ENCODE measurements around the gene SLC66A3.
A peak's percentile ranks its signal among the peaks of the same experiment; 100 is the strongest.

SLC66A3 gene

DNA sequence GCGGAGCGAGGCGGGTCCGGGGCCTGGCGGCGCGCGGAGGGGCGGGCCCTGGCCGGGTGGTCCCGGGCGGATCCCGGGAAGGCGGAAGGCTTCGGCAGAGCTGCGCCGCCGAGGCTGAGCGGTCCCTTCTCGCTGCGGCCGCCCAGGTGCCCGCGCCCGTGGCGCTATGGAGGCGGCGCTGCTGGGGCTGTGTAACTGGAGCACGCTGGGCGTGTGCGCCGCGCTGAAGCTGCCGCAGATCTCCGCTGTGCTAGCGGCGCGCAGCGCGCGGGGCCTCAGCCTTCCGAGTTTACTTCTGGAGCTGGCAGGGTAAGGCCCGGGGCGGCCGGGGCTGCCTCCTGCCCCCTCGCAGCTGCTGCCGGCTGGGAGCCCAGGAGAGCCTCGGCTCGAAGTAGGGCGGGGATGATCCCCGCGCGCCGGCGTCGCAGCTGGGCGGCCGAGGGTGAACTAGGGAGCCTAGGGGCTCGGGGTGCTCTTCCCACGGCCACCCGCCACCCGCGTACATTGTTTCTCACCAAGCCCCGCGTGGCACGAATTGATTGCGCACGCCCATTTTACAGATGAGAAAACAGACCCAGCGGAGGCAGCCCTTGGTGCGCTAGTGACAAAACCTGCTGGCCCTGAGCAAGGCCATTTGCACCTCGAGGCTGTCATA, at the start of gene SLC66A3:
SLC66A3 (plus strand) TSS at position 87 of the 655 bp plus-strand sequence; CDS start at position 167, 80 bp downstream.
- DNase-seq (ENCODE audit: low read depth) = no peak

DNA sequence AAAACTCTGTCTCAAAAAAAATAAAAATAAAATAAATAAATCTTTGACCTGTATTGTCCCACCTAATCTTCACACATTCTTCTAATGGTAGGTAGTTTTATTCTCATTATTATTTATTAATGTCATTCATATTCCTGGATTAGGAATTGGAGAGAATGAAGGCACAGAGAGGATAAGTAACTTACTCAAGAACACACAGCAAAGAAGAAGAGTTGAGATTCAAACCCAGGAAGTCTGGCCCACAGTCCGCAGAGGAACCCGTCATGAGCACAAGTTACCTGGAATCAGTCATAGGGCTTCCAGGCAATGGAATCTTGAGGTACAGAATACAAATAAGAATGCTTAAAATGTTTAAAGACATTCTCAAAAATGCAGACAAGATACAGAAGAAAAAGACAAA, 46.3 kb upstream of the SLC66A3 start:
- no peak for DNase-seq (ENCODE audit: low read depth)

DNA sequence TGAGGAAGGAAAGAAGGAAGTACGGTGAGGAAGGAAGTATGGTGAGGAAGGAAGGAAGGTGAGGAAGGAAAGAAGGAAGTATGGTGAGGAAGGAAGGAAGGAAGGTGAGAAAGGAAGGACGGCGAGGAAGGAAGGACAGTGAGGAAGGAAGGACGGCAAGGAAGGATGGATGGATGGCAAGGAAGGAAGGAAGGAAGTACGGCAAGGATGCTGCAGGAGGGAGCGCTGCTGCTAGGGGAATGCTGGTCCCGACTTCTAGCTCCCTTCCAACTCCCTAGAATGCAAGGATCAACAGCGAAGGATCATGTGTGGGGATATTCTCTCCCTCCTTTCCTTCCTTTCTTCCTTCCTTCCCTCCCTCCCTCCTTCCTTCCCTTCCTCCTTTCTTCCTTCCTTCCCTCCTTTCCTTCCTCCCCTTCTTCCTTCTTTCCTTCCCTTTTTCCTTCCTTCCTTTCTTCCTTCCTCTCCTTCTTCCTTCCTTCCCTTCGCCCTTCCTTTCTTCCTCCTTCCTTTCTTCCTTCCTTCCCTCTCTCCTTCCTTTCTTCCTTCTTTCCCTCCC, 42.3 kb upstream of the SLC66A3 start:
- DNase-seq (ENCODE audit: low read depth) = no peak

DNA sequence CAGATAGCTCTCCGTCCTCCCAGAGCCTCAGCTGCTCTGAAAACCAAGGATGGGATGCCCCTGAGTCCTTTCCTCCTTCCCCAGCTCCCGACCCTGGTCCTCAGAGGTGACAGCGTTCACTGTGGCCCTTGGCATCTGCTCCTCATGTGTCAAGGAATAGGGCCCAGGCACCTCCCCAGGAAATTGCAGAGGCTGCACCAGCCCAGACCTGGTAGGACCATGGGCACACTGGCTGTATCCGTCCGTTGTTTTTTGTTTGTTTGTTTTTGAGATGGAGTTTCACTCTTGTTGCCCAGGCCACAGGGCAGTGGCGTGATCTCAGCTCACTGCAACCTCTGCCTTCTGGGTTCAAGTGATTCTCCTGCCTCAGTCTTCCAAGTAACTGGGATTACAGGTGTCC, 37.5 kb upstream of the SLC66A3 start:
- no peak for DNase-seq (ENCODE audit: low read depth)

DNA sequence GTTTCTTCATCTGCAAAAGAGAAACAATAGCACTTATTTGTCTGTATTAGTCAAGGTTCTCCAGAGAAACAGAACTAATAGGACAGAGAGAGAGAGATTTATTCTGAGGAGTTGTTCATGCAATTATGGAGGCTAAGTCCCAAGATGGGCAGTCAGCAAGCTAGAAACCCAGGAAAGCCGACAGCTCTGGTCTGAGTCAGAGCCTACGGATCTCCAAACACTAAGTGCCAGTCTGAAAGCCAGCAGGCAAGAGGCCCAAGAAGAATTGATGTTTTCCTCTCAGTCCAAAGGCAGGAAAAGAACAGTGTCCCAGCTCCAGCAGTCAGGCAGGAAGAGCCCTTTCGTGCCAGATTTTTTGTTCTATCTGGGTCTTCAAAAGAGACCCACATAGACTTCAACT, 36.5 kb upstream of the SLC66A3 start:
- no peak for DNase-seq (ENCODE audit: low read depth)

DNA sequence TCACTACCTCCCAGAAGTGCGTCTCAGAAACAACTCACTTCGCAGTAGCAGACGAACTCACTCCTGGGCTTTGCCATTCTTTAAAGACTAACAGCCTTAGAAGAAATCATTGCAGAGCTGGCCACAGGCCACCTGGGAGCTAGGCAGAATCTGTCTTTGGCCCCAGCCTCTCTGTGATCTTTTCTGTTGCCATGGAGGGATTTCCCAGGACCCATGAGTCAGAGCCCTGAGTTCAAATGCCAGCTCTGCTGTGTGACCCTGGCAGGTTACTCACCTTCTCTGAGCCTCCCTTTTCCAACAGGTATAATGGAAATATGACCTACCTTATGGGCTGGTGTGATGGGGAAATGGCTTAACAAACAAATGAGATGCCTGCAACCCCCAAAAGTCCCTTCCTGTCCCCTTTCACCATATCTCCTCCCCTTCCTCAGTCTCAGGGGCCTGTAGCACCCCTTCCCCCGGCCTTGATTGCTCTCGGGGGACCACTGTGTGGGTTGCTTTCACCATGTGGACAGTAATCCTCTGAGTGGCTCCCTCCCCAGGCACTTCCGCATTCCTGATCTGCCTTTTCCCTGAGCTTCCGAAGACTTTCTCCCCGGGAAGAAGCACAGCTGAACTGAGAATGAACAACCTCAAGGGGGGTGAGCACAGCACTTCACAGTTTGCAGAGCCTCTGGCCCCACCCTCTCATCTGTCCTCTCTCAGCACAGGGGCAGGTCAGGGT, 34.0 kb upstream of the SLC66A3 start:
- DNase-seq (ENCODE audit: low read depth) = no peak

DNA sequence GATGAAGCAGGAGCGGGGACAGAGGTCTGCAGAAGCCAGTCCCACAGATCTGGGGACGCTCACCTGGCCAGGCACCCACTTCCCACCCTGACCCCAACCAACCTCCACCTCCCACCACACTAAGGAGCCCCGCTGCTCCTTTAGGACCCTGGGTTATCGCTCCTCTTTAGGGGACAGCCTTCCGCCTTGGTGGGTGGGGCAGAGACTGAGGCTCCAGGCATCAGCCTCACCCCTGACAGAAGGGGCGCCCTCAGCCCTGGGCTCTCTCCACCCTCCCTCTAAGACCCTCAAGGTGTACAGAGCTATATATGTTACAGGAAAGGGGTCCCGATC, 33.5 kb upstream of the SLC66A3 start:
- DNase-seq (ENCODE audit: low read depth) = no peak

DNA sequence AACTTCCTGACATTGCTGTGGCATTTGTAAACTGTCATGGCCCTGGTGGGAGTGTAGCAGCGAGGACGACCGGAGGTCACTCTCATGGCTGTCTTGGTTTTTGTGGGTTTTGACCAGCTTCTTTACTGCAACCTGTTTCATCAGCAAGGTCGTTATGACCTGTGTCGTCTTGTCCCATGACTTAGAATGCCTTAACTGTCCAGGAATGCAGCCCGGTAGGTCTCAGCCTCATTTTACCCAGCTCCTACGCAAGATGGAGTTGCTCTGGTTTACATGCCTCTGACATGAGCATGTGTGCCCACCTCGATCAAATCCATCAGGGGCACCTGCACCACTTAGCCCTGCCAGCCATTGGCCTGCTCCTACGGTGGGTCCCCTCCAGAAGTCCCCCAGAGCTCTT, 32.9 kb upstream of the SLC66A3 start:
- no peak for DNase-seq (ENCODE audit: low read depth)

DNA sequence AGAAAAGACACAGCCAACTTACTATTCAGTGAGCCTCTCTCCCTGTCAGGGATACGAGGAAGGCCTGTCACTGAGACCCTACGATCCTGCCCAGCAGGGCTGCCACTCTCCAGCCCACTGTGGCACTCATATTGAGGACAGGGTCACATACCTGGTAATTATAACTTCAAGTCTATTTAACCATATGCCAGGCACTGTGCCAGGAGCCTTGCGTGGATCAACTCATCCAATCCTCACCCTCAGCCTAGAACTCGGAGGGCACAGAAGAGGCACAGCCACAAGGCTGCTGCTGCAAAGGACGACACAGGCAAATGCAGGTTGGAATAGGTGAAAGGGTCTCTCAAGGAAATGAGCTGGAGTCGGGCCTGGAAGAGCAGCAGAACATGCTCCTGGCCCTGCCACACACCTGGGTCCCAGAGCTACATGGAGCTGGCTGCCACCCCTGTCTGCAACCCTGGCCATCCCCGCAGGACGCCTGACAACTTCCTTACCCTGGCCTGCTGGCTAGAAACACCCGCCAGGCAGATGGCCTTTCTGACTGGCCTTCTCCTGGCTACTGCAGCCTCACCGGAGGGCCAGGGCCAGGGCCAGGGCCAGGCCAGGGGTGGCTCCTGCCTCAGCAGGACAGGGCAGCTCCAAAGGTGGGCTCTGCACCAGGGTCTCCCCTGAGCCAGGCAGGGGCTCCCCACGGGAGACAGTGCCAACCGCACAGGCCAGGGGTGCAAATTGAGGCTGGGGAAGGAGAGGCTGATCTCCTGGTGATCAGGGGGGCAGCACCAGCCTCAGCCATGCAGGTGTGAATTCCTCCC, 32.1 kb upstream of the SLC66A3 start:
- no peak for DNase-seq (ENCODE audit: low read depth)

DNA sequence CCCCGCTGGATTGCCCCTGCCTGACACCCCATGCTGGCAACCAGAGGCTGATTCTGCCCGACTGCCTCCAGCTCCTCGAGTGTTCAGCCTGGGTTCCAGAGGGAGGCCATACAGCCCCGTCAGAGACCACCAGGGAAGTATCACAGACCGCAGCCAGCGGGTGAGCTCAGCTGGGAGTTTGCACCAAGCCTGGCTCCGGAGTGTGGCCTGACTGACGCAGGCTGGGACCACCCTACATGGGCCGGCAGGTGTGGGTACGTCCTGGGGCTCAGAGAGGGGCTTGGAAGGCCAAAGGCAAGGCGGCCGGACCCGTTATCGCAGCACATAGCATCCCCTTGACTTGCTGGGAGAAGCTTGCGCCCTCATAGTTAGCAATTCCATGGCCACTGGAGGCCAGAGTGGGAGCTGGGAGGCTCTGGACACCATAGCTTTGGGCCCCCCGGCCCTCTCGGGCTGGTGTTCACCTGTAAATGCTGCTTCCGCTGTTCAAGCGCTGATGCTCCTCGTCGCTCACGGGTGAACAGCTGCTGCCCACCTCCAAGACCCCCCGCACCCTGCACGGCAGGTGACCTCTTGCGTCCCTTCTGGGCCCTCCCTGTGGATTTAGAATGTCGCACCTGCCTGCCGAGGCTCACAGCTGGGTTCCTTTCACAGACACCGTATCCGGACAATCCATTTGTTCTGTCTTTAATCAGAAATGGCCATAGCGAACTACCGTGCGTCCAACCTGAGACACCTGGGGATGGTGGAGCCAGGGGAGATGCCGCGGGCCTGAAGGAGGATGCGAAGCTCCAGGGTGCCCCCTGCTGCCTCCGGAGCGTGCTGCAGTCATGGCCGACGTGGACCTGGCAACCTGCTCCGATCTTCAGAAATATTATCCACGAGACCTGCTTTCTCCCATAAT, 31.2 kb upstream of the SLC66A3 start:
- DNase-seq (ENCODE audit: low read depth) = peak; percentile 27

DNA sequence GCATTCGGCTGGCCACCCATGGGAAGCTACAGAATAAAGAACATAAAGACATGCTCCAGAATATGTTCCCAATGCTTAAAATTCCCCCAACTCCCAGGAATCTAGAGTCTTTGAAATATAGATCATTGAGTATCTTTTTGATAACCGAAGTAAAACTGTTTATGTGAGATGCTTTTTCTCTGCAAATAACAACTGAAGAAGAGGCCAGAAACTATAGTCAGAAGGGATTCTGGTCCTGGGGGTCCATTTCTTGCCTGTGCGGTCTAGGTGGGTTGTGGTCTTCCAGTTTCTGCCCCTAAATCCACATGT, 30.6 kb upstream of the SLC66A3 start:
- DNase-seq (ENCODE audit: low read depth) = no peak

DNA sequence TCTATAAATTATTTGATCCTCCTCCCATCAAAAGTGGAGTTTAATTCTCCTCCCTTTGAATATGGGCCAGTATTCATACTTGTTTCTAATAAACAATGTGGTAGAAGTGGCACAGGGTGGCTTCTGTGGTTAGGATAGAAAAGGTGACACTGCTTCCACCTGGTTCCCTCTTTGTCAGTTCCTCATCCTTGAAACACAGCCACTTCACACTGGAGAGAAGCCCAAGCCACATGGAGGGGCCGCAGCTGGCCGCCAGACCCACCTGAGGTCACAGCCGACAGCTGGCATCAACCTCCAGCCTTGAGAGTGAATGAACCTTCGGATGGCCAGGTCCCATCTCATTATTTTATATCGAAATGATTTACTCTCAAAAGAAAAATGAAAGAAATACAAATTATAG, 27.5 kb upstream of the SLC66A3 start:
- no peak for DNase-seq (ENCODE audit: low read depth)

DNA sequence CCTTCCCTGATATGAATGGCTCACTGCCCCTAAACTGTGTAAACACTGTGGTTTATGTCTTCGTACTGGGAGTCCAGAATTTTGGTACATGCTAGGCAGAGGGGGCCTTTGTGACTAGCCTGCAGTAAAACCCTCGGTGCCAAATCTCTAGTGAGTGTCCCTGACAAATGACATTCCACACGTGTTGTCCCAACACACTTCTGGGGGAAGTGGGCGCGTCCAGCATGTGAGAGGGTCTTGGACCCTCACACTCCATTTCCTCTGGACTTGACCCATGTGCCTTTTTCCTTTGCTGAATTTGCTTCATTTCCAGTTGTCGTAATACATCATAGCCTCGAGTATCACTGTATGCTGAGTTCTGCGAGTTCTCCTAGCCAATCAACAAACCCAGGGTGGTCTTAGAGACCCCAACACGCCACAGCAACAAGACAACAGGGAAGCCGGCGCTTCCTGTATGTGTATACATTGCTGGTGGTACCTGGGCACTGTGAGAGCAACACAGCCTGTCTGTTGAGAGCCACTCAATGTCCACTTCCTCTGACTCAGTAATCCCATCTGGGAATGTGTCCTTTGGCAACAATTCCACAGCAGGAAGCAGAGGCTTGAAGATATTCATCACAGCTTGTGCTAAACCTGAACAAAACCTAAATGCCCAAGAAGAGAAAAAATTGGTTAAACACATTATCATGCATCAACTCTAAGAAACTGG, 26.9 kb upstream of the SLC66A3 start:
- no peak for DNase-seq (ENCODE audit: low read depth)

DNA sequence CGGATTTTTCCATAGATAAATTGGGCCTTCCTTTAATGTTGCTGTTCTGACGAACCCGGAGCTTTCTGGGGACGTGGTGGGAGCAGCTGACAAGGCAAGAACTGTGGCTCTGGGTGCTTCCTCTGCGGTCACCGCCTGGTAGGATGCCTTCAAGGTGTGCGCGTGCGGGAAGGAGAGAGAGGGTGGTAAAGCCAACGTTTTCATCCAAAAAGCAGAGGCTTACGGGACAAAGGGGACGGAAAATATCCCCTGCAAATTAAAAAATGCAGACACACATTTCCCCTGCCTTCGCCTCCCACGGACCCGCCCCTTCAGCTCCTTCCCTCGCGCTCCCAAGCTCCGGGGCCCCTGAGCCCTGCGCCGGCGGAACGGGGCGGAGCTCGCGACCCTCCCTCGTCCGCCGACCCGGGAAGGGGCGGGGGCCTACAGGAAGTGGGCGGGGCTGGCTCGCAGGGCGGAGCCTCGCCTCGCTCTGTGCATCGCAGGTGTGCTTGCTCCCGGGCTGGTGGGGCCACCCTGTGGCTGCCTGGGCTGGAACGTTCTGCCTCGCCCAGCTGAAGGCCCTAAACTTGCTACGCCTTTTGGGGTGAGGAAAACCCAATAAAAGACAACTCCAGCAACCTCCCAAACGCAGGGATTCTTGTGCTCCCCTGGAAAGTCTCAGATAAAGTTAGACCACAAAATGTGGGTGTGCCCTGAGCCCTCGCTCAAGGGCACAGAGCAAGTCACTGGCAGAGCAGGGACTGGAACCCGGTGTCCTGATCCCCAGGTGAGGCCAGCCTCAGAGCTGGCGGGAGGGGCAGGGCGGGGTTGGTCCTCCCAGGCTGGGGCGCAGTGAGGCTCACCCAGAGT, 25.4 kb upstream of the SLC66A3 start:
- peak; percentile 67 for DNase-seq (ENCODE audit: low read depth)

DNA sequence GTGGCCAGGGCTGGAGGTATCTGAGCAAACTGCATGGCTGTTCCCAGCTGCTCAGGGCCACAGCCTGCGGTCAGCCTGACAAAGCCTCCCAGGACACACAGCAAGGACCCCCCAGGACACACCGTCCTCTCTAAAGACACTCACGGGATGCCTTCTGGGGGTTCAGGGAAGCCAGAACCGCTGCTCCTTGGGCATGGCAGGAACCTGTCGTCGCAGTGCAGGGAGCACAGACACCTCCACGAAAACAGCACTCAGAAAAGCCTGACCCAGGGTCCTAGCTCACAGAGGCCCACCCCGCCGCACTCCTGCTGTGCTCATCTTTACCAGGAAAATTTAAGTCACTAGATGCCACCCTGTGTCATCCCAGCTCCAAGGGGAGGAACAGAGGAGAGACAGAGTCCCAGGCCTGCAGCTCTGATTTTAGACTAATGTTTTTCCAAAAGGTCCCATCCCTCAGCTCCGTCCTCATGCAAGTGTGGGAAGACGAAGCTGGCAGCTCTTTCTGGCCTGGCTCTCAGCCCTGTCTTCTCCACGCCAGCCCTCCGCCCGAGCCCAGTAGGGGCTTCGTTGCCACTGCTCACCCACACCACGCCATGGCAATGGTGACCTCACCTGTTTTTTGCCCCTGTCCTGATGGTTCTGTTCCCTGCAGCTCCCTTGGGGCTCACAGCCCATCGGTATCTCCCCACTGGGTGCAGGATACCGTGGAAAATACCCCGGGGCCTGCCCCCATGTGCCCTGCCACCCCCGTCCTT, 23.9 kb upstream of the SLC66A3 start:
- no peak for DNase-seq (ENCODE audit: low read depth)

DNA sequence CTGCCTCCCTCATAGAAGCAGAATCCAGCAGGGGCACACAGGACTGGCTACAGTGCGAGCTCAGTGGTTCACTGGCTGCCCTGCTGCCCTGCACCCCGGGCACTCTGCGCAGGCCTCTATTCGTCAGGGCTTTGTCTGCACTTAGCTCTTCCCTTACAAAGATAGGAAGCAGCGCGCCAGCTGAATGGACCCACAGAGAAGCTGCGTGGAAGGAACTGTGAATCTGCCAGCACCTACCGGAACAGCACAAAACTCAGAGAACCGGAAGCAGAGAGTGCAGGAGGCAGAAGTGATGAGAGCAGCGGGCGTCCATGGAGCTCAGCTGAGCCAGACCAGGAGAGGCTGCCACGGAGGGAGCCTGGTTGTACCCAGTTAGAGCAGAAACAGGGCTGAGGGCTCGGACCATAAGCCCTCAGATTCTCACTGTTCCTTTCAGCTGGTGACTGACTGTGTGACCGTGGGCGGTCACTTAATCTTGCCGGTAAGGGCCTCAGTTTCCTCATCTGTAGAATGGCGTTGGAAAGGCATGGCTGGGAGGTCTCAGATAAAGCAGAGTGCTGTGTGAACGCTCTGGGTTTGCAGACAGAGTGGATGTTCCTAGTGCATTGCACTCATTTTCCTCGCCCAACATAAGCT, 23.1 kb upstream of the SLC66A3 start:
- DNase-seq (ENCODE audit: low read depth) = no peak

DNA sequence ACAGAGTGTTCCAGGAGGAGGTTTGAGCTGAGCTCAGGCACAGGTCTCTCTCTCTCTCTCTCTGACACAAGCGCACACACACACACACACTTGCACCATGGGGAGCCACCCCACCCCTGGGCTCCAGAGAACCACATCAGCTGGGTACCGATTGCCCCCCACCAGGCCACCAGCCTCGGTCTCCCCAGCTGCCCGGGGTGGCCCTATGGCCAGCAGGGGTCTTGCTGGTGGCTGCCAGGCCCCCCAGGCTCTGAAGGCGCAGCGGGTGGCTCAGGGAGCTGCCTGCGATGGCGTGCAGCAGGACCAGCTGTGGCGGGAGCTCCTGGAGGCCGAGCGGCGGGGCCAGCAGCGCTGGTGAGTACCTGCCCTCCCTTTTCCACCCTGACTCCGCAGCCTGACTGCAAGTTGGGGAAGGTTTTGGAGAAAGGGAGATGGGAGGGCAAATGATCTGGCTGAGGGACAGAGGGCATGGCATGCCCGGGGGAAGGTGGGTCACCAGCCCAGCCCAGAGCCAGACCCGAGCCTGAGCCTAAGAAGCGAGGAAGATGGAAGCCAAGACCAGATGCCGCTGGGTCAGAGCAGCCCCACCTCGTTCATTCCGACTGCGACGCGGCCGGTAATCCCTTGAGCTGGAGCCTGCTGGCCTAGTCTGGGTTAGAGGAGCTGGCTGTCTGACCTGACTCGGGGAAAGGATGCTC, 21.9 kb upstream of the SLC66A3 start:
- no peak for DNase-seq (ENCODE audit: low read depth)

DNA sequence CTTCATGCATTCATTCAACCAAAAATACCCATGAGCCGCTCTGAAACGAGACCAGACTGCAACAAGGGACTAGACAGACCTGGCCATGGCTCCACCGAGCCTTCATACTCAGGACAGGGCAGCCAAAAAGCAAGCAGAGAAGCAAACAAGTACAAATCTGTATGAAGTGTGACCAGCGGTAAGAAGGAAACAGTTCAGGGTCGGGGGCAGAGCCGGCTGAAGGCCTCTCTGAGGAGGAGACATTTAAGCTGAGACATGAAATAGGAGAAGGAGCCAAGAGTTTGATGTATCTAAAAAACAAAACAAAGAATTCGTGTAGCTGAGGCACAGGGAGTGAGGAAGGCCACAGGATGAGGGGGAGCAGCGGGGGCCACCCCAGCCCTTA, 21.3 kb upstream of the SLC66A3 start:
- DNase-seq (ENCODE audit: low read depth) = no peak

DNA sequence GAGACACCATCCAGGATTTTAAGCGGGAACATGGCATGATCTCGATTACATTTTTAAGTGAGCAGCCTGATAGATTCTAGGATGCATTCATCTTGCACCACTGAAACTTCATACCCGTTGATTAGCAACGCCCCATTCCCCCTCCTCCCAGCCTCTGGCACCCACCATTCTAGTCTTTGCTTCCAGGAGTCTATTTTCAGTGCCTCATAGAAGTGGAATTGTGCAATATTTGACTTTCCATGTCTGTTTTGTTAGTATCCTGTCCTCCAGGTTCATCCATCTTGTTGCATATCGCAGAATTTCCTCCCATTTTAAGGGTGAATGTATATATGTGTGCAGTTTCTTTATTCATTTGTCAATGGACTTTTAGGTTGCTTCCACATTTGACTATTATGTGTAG, 20.9 kb upstream of the SLC66A3 start:
- DNase-seq (ENCODE audit: low read depth) = no peak
